Liver (tissue), 9 donors: Measurements from ENCODE around the gene IFT80. TPM values are rescaled to one million over a fixed set of nuclear protein-coding genes. Genes with fewer than 3 reads are reported as not detected.

Source experiments
- DNase-seq: peaks from one replicate; pipeline ENCODE4 v3.0.0-alpha.2; 2017; ENCODE audit warnings: low spot score
- H3K27ac ChIP-seq, 2 donors: one replicate each; pipeline ENCODE4 v1.7.0; 2013; ENCODE audit warnings: inconsistent platforms in 2 of 2, low read length in 2 of 2, control low read depth in 1 of 2, low read depth in 1 of 2, mild to moderate bottlenecking in 1 of 2
- H3K27me3 ChIP-seq, 4 donors: one replicate each; pipeline versions ENCODE4 v1.6.1 to v1.7.0; 2013; ENCODE audit warnings: low read length in 3 of 4, inconsistent platforms in 1 of 4, mild to moderate bottlenecking in 1 of 4, moderate library complexity in 1 of 4; ENCODE audit not compliant: control insufficient read depth in 4 of 4, insufficient read depth in 4 of 4
- H3K36me3 ChIP-seq, 4 donors: one replicate each; pipeline versions ENCODE4 v1.6.1 to v1.7.0; 2013; ENCODE audit warnings: low read length in 3 of 4, mild to moderate bottlenecking in 3 of 4, low read depth in 1 of 4, moderate library complexity in 1 of 4; ENCODE audit not compliant: control insufficient read depth in 4 of 4, insufficient read depth in 3 of 4
- H3K4me1 ChIP-seq, 4 donors: one replicate each; pipeline versions ENCODE4 v1.6.1 to v1.7.0; 2013; ENCODE audit warnings: low read length in 3 of 4, mild to moderate bottlenecking in 3 of 4, moderate library complexity in 1 of 4; ENCODE audit not compliant: control insufficient read depth in 4 of 4, insufficient read depth in 4 of 4
- H3K4me3 ChIP-seq, 3 donors: one replicate each; pipeline versions ENCODE4 v1.6.1 to v1.7.0; 2013; ENCODE audit warnings: low read length in 3 of 3, control low read depth in 1 of 3, low read depth in 1 of 3, mild to moderate bottlenecking in 1 of 3
- H3K9ac ChIP-seq, 2 donors: one replicate each; pipeline ENCODE4 v1.7.0; 2013; ENCODE audit warnings: low read length in 2 of 2, mild to moderate bottlenecking in 2 of 2, moderate library complexity in 2 of 2, control low read depth in 1 of 2, low read depth in 1 of 2
- H3K9me3 ChIP-seq, 4 donors: one replicate each; pipeline versions ENCODE4 v1.6.1 to v1.7.0; 2013; ENCODE audit warnings: low read length in 3 of 4; ENCODE audit not compliant: control insufficient read depth in 4 of 4
- ATF3 ChIP-seq: IDR thresholded peaks from 2 replicates; pipeline ENCODE4 v1.6.1; 2016; ENCODE audit warnings: antibody characterized with exemption
- CTCF ChIP-seq: fragments of 150-350 bp; IDR thresholded peaks from 2 replicates; pipeline ENCODE4 v1.5.1; 2017; ENCODE audit warnings: improper control_type of control experiment, low read depth, low read length; ENCODE audit not compliant: missing input control
- EGR1 ChIP-seq, 2 donors: IDR thresholded peaks; 2 replicates each; pipeline ENCODE4 v1.6.1; 2016 to 2018; ENCODE audit warnings: antibody characterized with exemption in 2 of 2, low read depth in 2 of 2
- FOXA1 ChIP-seq: IDR thresholded peaks from 2 replicates; pipeline ENCODE4 v1.6.1; 2016; ENCODE audit warnings: antibody characterized with exemption
- FOXA2 ChIP-seq: IDR thresholded peaks from 2 replicates; pipeline ENCODE4 v1.6.1; 2016; ENCODE audit warnings: antibody characterized with exemption
- GABPA ChIP-seq, 2 donors: IDR thresholded peaks in 1 of 2; conservative IDR thresholded peaks in 1 of 2; 2 replicates each; pipeline ENCODE4 v1.6.1; 2016; ENCODE audit warnings: antibody characterized with exemption in 2 of 2, mild to moderate bottlenecking in 1 of 2, moderate library complexity in 1 of 2
- HNF4A ChIP-seq, 2 donors: conservative IDR thresholded peaks; 2 replicates each; pipeline ENCODE4 v1.6.1; 2016; ENCODE audit warnings: antibody characterized with exemption in 2 of 2, mild to moderate bottlenecking in 2 of 2
- HNF4G ChIP-seq: IDR thresholded peaks from 2 replicates; pipeline ENCODE4 v1.6.1; 2016; ENCODE audit warnings: antibody characterized with exemption
- JUND ChIP-seq, 2 donors: IDR thresholded peaks; 2 replicates each; pipeline ENCODE4 v1.6.1; 2016; ENCODE audit warnings: antibody characterized with exemption in 2 of 2
- MAX ChIP-seq: IDR thresholded peaks from 2 replicates; pipeline ENCODE4 v1.6.1; 2016; ENCODE audit warnings: antibody characterized with exemption
- RAD21 ChIP-seq, 2 donors: IDR thresholded peaks; 2 replicates each; pipeline ENCODE4 v1.6.1; 2016; ENCODE audit warnings: antibody characterized with exemption in 2 of 2, mild to moderate bottlenecking in 2 of 2
- REST ChIP-seq: IDR thresholded peaks from 2 replicates; pipeline ENCODE4 v1.6.1; 2016; ENCODE audit warnings: antibody characterized with exemption, mild to moderate bottlenecking
- RXRA ChIP-seq, 2 donors: IDR thresholded peaks; 2 replicates each; pipeline ENCODE4 v1.6.1; 2017 to 2018; ENCODE audit warnings: antibody characterized with exemption in 2 of 2, mild to moderate bottlenecking in 1 of 2
- SP1 ChIP-seq: IDR thresholded peaks from 2 replicates; pipeline ENCODE4 v1.6.1; 2018; ENCODE audit warnings: antibody characterized with exemption, mild to moderate bottlenecking
- TAF1 ChIP-seq: conservative IDR thresholded peaks from 2 replicates; pipeline ENCODE4 v1.6.1; 2016; ENCODE audit warnings: antibody characterized with exemption, mild to moderate bottlenecking
- YY1 ChIP-seq: IDR thresholded peaks from 2 replicates; pipeline ENCODE4 v1.6.1; 2016; ENCODE audit warnings: antibody characterized with exemption, mild to moderate bottlenecking
- ZBTB33 ChIP-seq: IDR thresholded peaks from 2 replicates; pipeline ENCODE4 v1.6.1; 2016; ENCODE audit warnings: antibody characterized with exemption
- WGBS: extraction: QIAGEN DNeasy Blood & Tissue Kit; methylation state at CpG from one replicate; pipeline ENCODE4 v1.1.7; 2013; 5-methylcytosine and 5-hydroxymethylcytosine counted together
- polyA plus RNA-seq, 2 donors: library from polyadenylated mRNA; stranded (reverse) in 1 of 2; unstranded in 1 of 2; fragments of 200-250 nt in 1 of 2; fragments of >200 nt in 1 of 2; fragmentation: Nextera tagmentation in 1 of 2; extraction: Ambion mirVana in 1 of 2; gene quantifications; one replicate each; pipeline versions ENCODE4 v1.2.1 to v1.2.3, GENCODE V29; 2013 to 2015
- total RNA-seq, 2 donors: library from RNA; depleted of rRNA; stranded (reverse); fragments of >200 nt; gene quantifications; one replicate each; pipeline ENCODE4 v1.2.3, GENCODE V29; 2014
- donor health status: healthy.
- donor health status: healthy.
- donor health status: healthy.
- donor health status: healthy.
- donor health status: healthy.

The IFT80 gene
- total and polyA plus RNA-seq, 4 donors, result 3.5 to 15.7 (median 8.3) TPM

GRCh38 chr3:160225176-160226025 is 173.6 kb downstream of the IFT80 start, which contains the start of gene C3orf80:
Gene C3orf80, plus strand, starts transcription at chr3:160225422. Its CDS starts 214 bp downstream, at chr3:160225636.
- DNase-seq, result peak; percentile 52
- Histone ChIP-seq H3K4me1 (peaks cover 13 to 23% (median 17%) of the 10 kb centered on the region in 4 donors), H3K9me3 (no peaks in the 10 kb centered on the region), H3K9ac (no peak within 1 kb of the TSS), H3K36me3 (no peaks in the 10 kb centered on the region), H3K27ac (no peak within 1 kb of the TSS), H3K4me3 (peak within 1 kb of the TSS; percentile 57 to 76 (median 61)), H3K27me3 (peaks cover 0 to 12% (median 2%) of the 10 kb centered on the region in 4 donors)
- no peak for TF ChIP-seq CTCF
- no peak for TF ChIP-seq RXRA (IDR thresholded peaks at IDR 0.05)
- TF ChIP-seq ZBTB33, result no peak
- under 1% methylated on average over 104 of the region's 104 CpGs for WGBS

- TF ChIP-seq EGR1 (IDR thresholded peaks at IDR 0.05; ENCODE audit: low read depth in 2 of 2), result no peak
- no peak for TF ChIP-seq RAD21 (IDR thresholded peaks at IDR 0.05)
- TF ChIP-seq CTCF, result no peak
- TF ChIP-seq YY1, result no peak
- TF ChIP-seq JUND (IDR thresholded peaks at IDR 0.05), result no peak
- TF ChIP-seq REST, result no peak
- TF ChIP-seq FOXA1, result no peak
- TF ChIP-seq TAF1, result no peak
- TF ChIP-seq HNF4A (conservative IDR thresholded peaks at IDR 0.05), result no peak
- no peak for TF ChIP-seq MAX
- TF ChIP-seq FOXA2, result no peak
- no peak for TF ChIP-seq HNF4G
- no peak for TF ChIP-seq GABPA (IDR thresholded peaks at IDR 0.05 in 1 of 2, conservative IDR thresholded peaks at IDR 0.05 in 1 of 2)
- no peak for TF ChIP-seq SP1
- TF ChIP-seq ZBTB33, result no peak
- TF ChIP-seq ATF3, result no peak
- no peak for TF ChIP-seq RXRA (IDR thresholded peaks at IDR 0.05)
- 8% methylated on average over 16 of the region's 16 CpGs for WGBS
- peaks cover 0 to 12% (median 1%) of the 10 kb centered on the region in 4 donors for H3K27me3 ChIP-seq
Measured at GRCh38 chr3:160224811-160225175, 174.2 kb downstream of the IFT80 start.

More at GRCh38 chr3:160224811-160225175, 174.2 kb downstream of the IFT80 start:
- no peak for DNase-seq
- Histone ChIP-seq H3K27ac (no peak overlapping the region), H3K9me3 (no peaks in the 10 kb centered on the region), H3K4me1 (peaks cover 13 to 23% (median 17%) of the 10 kb centered on the region in 4 donors), H3K4me3 (peak overlapping the region in 2 of 3 donors; percentile 57 to 76), H3K9ac (no peak overlapping the region), H3K36me3 (no peaks in the 10 kb centered on the region)
